ENCODE data around the gene MACROD2.
"Not testable (repeated sequence)": the region's sequence is repeated elsewhere in the genome, so short reads cannot be mapped to it uniquely, and the experiment has no call there.

The MACROD2 gene

GRCh38 chr20:15986690-15987089, 1991.4 kb downstream of the MACROD2 start:
- in situ Hi-C loops (cut with MboI; ENCODE audit: low sequenced_read_pairs), result no loop called here
- no peak for DNase-seq (ENCODE audit: low spot score in 2 of 2)
- no peaks in the 10 kb centered on the region for H3K36me3 ChIP-seq (replicated peaks)

DNA sequence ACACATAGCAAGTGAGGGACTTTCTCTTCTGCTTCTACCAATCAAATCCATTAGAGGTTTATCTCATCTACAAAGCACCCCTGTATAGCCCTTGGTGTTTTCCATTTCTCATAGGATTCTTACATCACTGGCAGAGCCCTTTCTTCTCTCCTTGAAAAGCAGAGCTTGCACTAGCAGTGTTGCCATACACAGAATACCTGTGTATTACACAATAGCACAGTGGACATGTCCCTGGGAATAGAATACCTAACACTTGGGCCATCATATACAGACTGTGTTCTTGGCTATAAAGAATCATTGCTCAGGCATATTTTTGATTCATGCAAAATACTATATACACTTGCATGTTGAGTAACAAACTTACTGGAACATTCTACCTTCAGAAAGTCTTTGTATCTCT, 1996.0 kb downstream of the MACROD2 start:
- Histone ChIP-seq H3K36me3 (replicated peaks) (no peaks in the 10 kb centered on the region), H3K4me1 (no peaks in the 10 kb centered on the region), H3K9me3 (peaks cover 5% of the 10 kb centered on the region; the same call in 1 of the 2 replicates), H3K27me3 (ENCODE audit: low read depth) (no peaks in the 10 kb centered on the region), H3K4me3 (no peak overlapping the region)
- in situ Hi-C loops (cut with MboI; ENCODE audit: low sequenced_read_pairs), result no loop called here
- no peak for DNase-seq (ENCODE audit: low spot score in 2 of 2)

More at GRCh38 chr20:15986690-15987089, 1991.4 kb downstream of the MACROD2 start:
- H3K27me3 ChIP-seq (ENCODE audit: low read depth), result no peaks in the 10 kb centered on the region
- no peaks in the 10 kb centered on the region for H3K4me1 ChIP-seq
- H3K4me3 ChIP-seq, result no peak overlapping the region
- no peaks in the 10 kb centered on the region for H3K9me3 ChIP-seq

- H3K4me1 ChIP-seq, result no peaks in the 10 kb centered on the region
- peaks cover 10% of the 10 kb centered on the region for H3K9me3 ChIP-seq
- H3K27me3 ChIP-seq (ENCODE audit: low read depth), result no peaks in the 10 kb centered on the region
- in situ Hi-C loops (cut with MboI; ENCODE audit: low sequenced_read_pairs), result no loop called here
- DNase-seq (ENCODE audit: low spot score in 2 of 2), result no peak
- no peaks in the 10 kb centered on the region for H3K36me3 ChIP-seq (replicated peaks)
- no peak overlapping the region for H3K4me3 ChIP-seq
Measured at GRCh38 chr20:15992564-15992963, 1997.2 kb downstream of the MACROD2 start.

- peaks cover 13% of the 10 kb centered on the region for H3K9me3 ChIP-seq
- no peaks in the 10 kb centered on the region for H3K36me3 ChIP-seq (replicated peaks)
- in situ Hi-C loops (cut with MboI; ENCODE audit: low sequenced_read_pairs), result no loop called here
- H3K27me3 ChIP-seq (ENCODE audit: low read depth), result no peaks in the 10 kb centered on the region
- DNase-seq (ENCODE audit: low spot score in 2 of 2), result no peak
- H3K4me1 ChIP-seq, result peaks cover under 1% of the 10 kb centered on the region
- H3K4me3 ChIP-seq, result no peak overlapping the region
Measured at GRCh38 chr20:16000112-16000511, 2004.8 kb downstream of the MACROD2 start.

DNA sequence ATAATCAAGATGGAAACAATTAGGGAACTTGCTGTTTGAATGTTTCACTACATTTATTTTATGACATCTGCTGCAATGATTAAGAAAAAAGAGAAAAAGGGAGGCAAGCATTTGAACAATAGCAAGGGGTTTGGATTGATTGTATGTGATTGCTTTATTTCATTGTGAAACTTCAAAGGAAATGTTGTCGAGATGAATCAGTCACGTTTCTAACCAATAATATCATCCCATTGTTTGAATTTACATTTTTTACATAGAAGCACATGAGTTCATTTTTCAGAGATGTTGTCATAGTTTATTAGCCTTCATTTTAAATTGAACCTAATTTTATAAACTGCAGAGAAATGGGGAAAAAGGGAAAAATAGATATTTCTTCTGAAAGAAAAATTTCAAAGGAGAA, 2006.0 kb downstream of the MACROD2 start:
- no peaks in the 10 kb centered on the region for H3K27me3 ChIP-seq (ENCODE audit: low read depth)
- H3K9me3 ChIP-seq, result peaks cover 8% of the 10 kb centered on the region; the same call in 1 of the 2 replicates
- H3K4me1 ChIP-seq, result peaks cover 7% of the 10 kb centered on the region
- H3K4me3 ChIP-seq, result no peak overlapping the region
- in situ Hi-C loops (cut with MboI; ENCODE audit: low sequenced_read_pairs), result no loop called here
- DNase-seq (ENCODE audit: low spot score in 2 of 2), result no peak
- H3K36me3 ChIP-seq (replicated peaks), result no peaks in the 10 kb centered on the region

GRCh38 chr20:16003310-16003709, 2008.0 kb downstream of the MACROD2 start:
- Histone ChIP-seq H3K27me3 (ENCODE audit: low read depth) (no peaks in the 10 kb centered on the region), H3K36me3 (replicated peaks) (no peaks in the 10 kb centered on the region), H3K4me1 (peaks cover 7% of the 10 kb centered on the region), H3K4me3 (no peak overlapping the region), H3K9me3 (no peaks in the 10 kb centered on the region)
- no peak for DNase-seq (ENCODE audit: low spot score in 2 of 2)
- in situ Hi-C loops (cut with MboI; ENCODE audit: low sequenced_read_pairs), result no loop called here

DNA sequence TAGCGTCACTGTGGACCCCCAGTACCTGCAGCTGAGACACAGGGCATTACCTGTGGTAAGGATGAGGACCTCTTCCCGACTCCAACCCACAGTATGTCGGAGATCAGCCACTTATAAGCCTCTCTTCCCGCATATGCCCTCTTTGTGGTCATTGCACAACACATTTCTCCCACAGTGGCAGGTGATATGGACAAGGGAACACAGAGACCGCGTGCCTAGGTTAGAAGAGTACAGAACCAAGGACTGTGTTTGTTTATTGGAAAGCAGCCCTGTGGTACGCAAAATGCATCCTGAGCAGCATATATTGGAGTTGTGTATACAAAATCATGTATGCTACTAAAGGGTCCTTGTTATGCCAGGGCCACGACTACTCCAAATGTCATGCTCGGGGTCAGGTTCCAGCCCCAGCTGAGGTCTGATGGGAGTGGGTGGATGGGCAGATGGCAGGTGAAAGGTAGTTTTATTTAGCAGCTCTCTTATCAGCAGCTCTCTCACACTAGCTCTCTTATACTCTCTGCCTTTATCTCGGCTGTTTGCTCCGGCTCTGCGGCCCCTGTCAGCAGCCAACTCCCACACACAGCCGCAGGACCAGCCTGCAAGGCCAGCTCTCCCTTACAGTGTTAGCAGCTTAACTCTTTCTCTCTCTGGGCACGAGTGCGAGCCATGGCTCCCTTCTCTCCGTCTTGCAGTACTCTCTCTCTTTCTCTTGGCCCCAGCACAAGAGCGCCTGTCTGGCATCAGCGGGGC, 2009.0 kb downstream of the MACROD2 start:
- in situ Hi-C loops (cut with MboI; ENCODE audit: low sequenced_read_pairs), result no loop called here

DNA sequence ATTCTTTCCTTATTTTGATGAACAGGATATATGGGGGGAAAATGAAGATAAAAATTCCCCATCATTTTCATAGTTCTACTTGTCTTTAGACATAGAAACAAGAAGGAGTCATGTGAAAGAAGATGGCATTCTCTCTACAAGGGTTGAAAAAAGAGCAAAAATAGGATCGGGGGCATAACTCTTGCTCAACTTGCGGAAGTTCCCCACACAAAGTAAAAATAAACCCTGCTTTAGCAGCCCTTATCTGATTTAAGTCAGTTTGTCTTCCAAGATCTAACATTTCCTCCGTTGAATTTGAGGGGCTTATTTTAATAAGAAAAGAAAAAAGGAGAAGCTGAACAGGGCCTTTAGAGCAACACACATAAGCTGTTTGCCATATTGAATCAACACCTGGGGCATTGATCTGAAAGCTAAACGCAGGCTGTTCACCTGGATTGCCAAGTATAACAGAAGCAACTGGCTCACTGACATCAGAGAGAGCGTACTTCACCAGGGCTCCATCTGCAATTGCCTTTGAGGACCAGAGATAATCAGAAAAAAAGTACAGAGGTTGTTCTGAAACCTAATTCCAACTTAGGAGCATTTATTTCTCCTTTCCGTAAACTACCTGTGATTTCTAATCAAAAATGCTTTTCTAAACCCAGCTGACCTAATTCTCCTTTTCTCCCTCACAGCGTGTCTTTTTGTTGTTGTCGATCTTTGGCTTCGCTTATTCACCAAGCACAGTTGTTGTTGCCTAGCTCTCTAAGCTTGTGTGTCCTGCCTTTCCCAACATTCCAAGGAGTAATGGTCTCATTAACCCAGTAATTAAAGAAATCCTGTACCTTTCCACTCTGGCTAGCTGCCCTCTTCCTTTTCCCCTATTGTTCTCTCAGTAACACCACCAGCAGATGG, 2010.0 kb downstream of the MACROD2 start:
- Histone ChIP-seq H3K4me3 (no peak overlapping the region), H3K4me1 (peaks cover 7% of the 10 kb centered on the region), H3K36me3 (replicated peaks) (no peaks in the 10 kb centered on the region), H3K9me3 (no peaks in the 10 kb centered on the region), H3K27me3 (ENCODE audit: low read depth) (no peaks in the 10 kb centered on the region)
- DNase-seq (ENCODE audit: low spot score in 2 of 2), result peak in 1 of 2 experiments; percentile 15
- in situ Hi-C loops (cut with MboI; ENCODE audit: low sequenced_read_pairs), result no loop called here

More for the DNA sequence above, 2009.0 kb downstream of the MACROD2 start:
- no peak for DNase-seq (ENCODE audit: low spot score in 2 of 2)
- Histone ChIP-seq H3K4me1 (peaks cover 7% of the 10 kb centered on the region), H3K36me3 (replicated peaks) (no peaks in the 10 kb centered on the region), H3K27me3 (ENCODE audit: low read depth) (no peaks in the 10 kb centered on the region), H3K9me3 (no peaks in the 10 kb centered on the region), H3K4me3 (no peak overlapping the region)

DNA sequence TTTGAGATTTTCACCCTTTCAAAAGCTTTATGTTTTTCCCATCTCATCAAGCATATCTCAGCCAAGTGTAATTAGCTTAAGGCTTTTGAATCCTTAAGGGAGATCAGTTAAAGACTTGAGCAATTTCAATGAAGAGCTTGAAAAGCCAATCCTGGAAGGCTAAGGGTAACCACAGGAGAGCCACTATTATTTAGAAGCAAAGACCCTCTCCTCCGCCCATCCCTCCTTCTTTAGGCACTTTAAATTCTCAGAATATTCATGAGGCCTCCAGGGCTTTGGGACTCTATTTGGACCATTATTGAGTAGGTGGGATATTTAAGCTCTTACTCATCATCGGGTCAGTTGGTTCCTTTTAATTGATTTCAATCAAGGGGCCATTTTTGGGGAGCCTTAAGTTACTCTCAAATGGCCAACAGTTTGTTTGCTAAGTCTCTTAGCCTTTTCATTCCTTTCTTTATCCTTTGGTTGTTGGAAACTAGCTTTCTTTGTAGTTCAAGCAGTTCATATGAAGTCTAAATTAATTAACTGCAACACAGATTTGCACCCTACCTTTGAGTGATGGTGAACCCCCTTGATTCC, 2010.7 kb downstream of the MACROD2 start:
- Histone ChIP-seq H3K4me3 (no peak overlapping the region), H3K36me3 (replicated peaks) (no peaks in the 10 kb centered on the region), H3K27me3 (ENCODE audit: low read depth) (no peaks in the 10 kb centered on the region), H3K4me1 (peaks cover 7% of the 10 kb centered on the region), H3K9me3 (no peaks in the 10 kb centered on the region)
- in situ Hi-C loops (cut with MboI; ENCODE audit: low sequenced_read_pairs), result no loop called here
- DNase-seq (ENCODE audit: low spot score in 2 of 2), result peak; percentile 11 to 42

- no peaks in the 10 kb centered on the region for H3K36me3 ChIP-seq (replicated peaks)
- H3K27me3 ChIP-seq (ENCODE audit: low read depth), result no peaks in the 10 kb centered on the region
- H3K4me3 ChIP-seq, result no peak overlapping the region
- H3K9me3 ChIP-seq, result no peaks in the 10 kb centered on the region
- DNase-seq (ENCODE audit: low spot score in 2 of 2), result no peak
- peaks cover 7% of the 10 kb centered on the region for H3K4me1 ChIP-seq
- in situ Hi-C loops (cut with MboI; ENCODE audit: low sequenced_read_pairs), result no loop called here
Measured at GRCh38 chr20:16007164-16007563, 2011.8 kb downstream of the MACROD2 start.

DNA sequence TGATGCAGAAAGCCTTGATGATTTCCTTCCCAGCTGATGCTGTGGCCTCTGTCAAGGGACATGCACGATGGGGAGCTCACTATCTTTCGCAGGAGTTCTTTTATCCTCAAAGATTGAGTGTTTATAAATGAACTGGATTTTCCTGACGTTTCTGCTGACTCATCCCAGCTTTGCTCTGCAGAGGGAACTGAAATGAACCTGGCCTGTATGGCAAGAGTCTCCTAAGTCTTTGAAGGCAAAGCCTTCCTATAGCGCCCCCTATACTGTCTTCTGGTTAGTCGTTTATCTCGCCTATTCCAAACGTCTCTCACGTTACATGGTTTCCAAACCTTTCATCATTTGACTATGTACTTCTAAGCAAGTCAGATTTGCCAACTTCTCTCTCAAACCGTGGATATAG, 2012.6 kb downstream of the MACROD2 start:
- Histone ChIP-seq H3K36me3 (replicated peaks) (no peaks in the 10 kb centered on the region), H3K27me3 (ENCODE audit: low read depth) (no peaks in the 10 kb centered on the region), H3K9me3 (no peaks in the 10 kb centered on the region), H3K4me3 (no peak overlapping the region), H3K4me1 (peaks cover 7% of the 10 kb centered on the region)
- no peak for DNase-seq (ENCODE audit: low spot score in 2 of 2)
- in situ Hi-C loops (cut with MboI; ENCODE audit: low sequenced_read_pairs), result no loop called here

GRCh38 chr20:16011056-16011455, 2015.7 kb downstream of the MACROD2 start:
- Histone ChIP-seq H3K27me3 (ENCODE audit: low read depth) (no peaks in the 10 kb centered on the region), H3K9me3 (no peaks in the 10 kb centered on the region), H3K4me1 (no peaks in the 10 kb centered on the region), H3K36me3 (replicated peaks) (no peaks in the 10 kb centered on the region), H3K4me3 (no peak overlapping the region)
- no peak for DNase-seq (ENCODE audit: low spot score in 2 of 2)
- in situ Hi-C loops (cut with MboI; ENCODE audit: low sequenced_read_pairs), result no loop called here

DNA sequence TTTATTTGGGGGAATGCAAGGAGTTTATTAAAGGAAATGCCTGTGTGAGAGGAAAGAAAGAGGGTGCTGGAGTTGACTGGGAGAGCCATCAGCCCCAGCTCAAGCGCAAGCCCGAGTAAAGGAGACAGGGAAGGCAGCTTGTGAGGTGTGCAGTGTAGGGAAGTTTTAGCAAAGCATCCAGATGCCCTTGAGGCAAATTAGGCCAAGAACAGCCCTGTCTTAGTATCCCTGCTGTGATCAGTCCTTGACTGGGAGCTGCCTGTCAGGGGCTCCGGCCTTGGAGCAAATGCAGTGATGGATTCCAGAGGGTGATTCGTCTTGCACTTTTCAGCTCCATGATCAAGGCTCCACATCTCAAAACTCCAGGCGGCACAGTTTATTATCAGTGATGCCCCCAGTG, 2016.2 kb downstream of the MACROD2 start:
- Histone ChIP-seq H3K27me3 (ENCODE audit: low read depth) (no peaks in the 10 kb centered on the region), H3K36me3 (replicated peaks) (no peaks in the 10 kb centered on the region), H3K9me3 (no peaks in the 10 kb centered on the region), H3K4me1 (no peaks in the 10 kb centered on the region), H3K4me3 (no peak overlapping the region)
- in situ Hi-C loops (cut with MboI; ENCODE audit: low sequenced_read_pairs), result no loop called here
- DNase-seq (ENCODE audit: low spot score in 2 of 2), result no peak

DNA sequence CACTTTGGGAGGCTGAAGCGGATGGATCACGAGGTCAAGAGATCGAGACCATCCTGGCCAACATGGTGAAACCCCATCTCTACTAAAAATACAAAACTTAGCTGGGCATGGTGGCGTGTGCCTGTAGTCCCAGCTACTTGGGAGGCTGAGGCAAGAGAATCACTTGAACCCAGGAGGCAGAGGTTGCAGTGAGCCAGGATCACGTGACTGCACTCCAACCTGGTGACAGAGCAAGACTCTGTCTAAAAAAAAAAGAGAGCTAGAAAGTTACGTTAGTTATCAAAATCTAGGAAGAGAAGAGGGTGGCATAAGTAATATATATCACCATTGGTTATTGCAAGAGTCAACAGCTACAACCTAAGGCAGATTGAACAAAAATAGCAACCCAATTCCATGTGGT, 2017.6 kb downstream of the MACROD2 start:
- H3K27me3 ChIP-seq (ENCODE audit: low read depth); in situ Hi-C loops (cut with MboI; ENCODE audit: low sequenced_read_pairs); H3K4me1 ChIP-seq; H3K36me3 ChIP-seq (replicated peaks); H3K4me3 ChIP-seq; DNase-seq (ENCODE audit: low spot score in 2 of 2); H3K9me3 ChIP-seq: not testable (repeated sequence)

Measured in HAP-1 (cell line).